ENCODE data around the gene UNC79. TPM values are rescaled to one million over a fixed set of nuclear protein-coding genes. Genes with fewer than 3 reads are reported as not detected.

The UNC79 gene
- total RNA-seq, 1 experiment from 2014 or later, result 0.07 TPM

- intact Hi-C loops (cut with micrococcal nuclease; ENCODE audit: unreplicated experiment), result no loop called here
- no peaks in the 10 kb centered on the region for H3K79me2 ChIP-seq (ENCODE audit: low read depth)
- BruUV-seq (replicated peaks), result no TSS peak
- POLR2A ChIA-PET (ENCODE audit: unreplicated experiment), result no interaction called here
- no peak overlapping the region for H3K27ac ChIP-seq
- H3F3A ChIP-seq (ENCODE audit: insufficient read depth, low read depth), result no peaks in the 10 kb centered on the region
- no peak overlapping the region for H2AFZ ChIP-seq
- no peaks in the 10 kb centered on the region for H4K20me1 ChIP-seq (ENCODE audit: insufficient read depth)
- H3K27me3 ChIP-seq (ENCODE audit: insufficient read depth, low read depth), result 0 out of 2 replicates have a peak, but pooled peaks cover 4% of the 10 kb centered on the region
- CTCF ChIA-PET, result no interaction called here
- no peaks in the 10 kb centered on the region for H3K36me3 ChIP-seq (ENCODE audit: low read depth)
- H3K4me1 ChIP-seq (replicated peaks; ENCODE audit: insufficient read depth), result no peaks in the 10 kb centered on the region
- DNase-seq, result no peak
- H3K9me2 ChIP-seq (ENCODE audit: insufficient read depth), result no peaks in the 10 kb centered on the region
- H3K4me2 ChIP-seq, result no peak overlapping the region
- no peak for TF ChIP-seq EZH2 (IDR thresholded peaks at IDR 0.05; ENCODE audit: low read depth)
- no peak for TF ChIP-seq CTCF (conservative IDR thresholded peaks at IDR 0.05)
- no peak overlapping the region for H3K4me3 ChIP-seq
- no peaks in the 10 kb centered on the region for H3K9me3 ChIP-seq (ENCODE audit: insufficient read depth, low read depth)
Observed at GRCh38 chr14:93510056-93510455, 79.3 kb downstream of the UNC79 start.

GRCh38 chr14:93511001-93511400 lies 80.3 kb downstream of the UNC79 start:
- H3K36me3 ChIP-seq (ENCODE audit: low read depth), result no peaks in the 10 kb centered on the region
- no peak overlapping the region for H3K4me3 ChIP-seq
- no peak for DNase-seq
- H3K79me2 ChIP-seq (ENCODE audit: low read depth), result no peaks in the 10 kb centered on the region
- no peak overlapping the region for H3K27ac ChIP-seq
- intact Hi-C loops (cut with micrococcal nuclease; ENCODE audit: unreplicated experiment), result no loop called here
- H3K4me2 ChIP-seq, result no peak overlapping the region
- 0 out of 2 replicates have a peak, but pooled peaks cover 4% of the 10 kb centered on the region for H3K27me3 ChIP-seq (ENCODE audit: insufficient read depth, low read depth)
- no peaks in the 10 kb centered on the region for H3K4me1 ChIP-seq (replicated peaks; ENCODE audit: insufficient read depth)
- no peak overlapping the region for H2AFZ ChIP-seq
- no peaks in the 10 kb centered on the region for H3F3A ChIP-seq (ENCODE audit: insufficient read depth, low read depth)
- H4K20me1 ChIP-seq (ENCODE audit: insufficient read depth), result no peaks in the 10 kb centered on the region
- H3K9me2 ChIP-seq (ENCODE audit: insufficient read depth), result no peaks in the 10 kb centered on the region
- TF ChIP-seq EZH2 (IDR thresholded peaks at IDR 0.05; ENCODE audit: low read depth), result no peak
- no peak for TF ChIP-seq CTCF (conservative IDR thresholded peaks at IDR 0.05)
- no peaks in the 10 kb centered on the region for H3K9me3 ChIP-seq (ENCODE audit: insufficient read depth, low read depth)
- no TSS peak for BruUV-seq (replicated peaks)
- ChIA-PET POLR2A (ENCODE audit: unreplicated experiment) (no interaction called here), CTCF (no interaction called here)

- no peaks in the 10 kb centered on the region for H3K36me3 ChIP-seq (ENCODE audit: low read depth)
- no peak for TF ChIP-seq EZH2 (IDR thresholded peaks at IDR 0.05; ENCODE audit: low read depth)
- TF ChIP-seq CTCF (conservative IDR thresholded peaks at IDR 0.05), result no peak
- H3K4me1 ChIP-seq (replicated peaks; ENCODE audit: insufficient read depth), result no peaks in the 10 kb centered on the region
- peaks cover 12% of the 10 kb centered on the region for H3K9me3 ChIP-seq (ENCODE audit: insufficient read depth, low read depth)
- H3K4me3 ChIP-seq, result no peak overlapping the region
- ChIA-PET POLR2A (ENCODE audit: unreplicated experiment) (no interaction called here), CTCF (no interaction called here)
- H3K9me2 ChIP-seq (ENCODE audit: insufficient read depth), result no peaks in the 10 kb centered on the region
- H3K4me2 ChIP-seq, result no peak overlapping the region
- BruUV-seq (replicated peaks), result no TSS peak
- H3K27ac ChIP-seq, result no peak overlapping the region
- no peak for DNase-seq
- no peak overlapping the region for H2AFZ ChIP-seq
- no peaks in the 10 kb centered on the region for H3F3A ChIP-seq (ENCODE audit: insufficient read depth, low read depth)
- intact Hi-C loops (cut with micrococcal nuclease; ENCODE audit: unreplicated experiment), result no loop called here
- peaks cover 4% of the 10 kb centered on the region; the same call in 1 of the 2 replicates for H3K27me3 ChIP-seq (ENCODE audit: insufficient read depth, low read depth)
- H3K79me2 ChIP-seq (ENCODE audit: low read depth), result no peaks in the 10 kb centered on the region
- no peaks in the 10 kb centered on the region for H4K20me1 ChIP-seq (ENCODE audit: insufficient read depth)
Observed at GRCh38 chr14:93520053-93520607, 89.4 kb downstream of the UNC79 start.

All from PC-9 (cell line).